ENCODE data around the gene ETF1.

The ETF1 gene

DNA sequence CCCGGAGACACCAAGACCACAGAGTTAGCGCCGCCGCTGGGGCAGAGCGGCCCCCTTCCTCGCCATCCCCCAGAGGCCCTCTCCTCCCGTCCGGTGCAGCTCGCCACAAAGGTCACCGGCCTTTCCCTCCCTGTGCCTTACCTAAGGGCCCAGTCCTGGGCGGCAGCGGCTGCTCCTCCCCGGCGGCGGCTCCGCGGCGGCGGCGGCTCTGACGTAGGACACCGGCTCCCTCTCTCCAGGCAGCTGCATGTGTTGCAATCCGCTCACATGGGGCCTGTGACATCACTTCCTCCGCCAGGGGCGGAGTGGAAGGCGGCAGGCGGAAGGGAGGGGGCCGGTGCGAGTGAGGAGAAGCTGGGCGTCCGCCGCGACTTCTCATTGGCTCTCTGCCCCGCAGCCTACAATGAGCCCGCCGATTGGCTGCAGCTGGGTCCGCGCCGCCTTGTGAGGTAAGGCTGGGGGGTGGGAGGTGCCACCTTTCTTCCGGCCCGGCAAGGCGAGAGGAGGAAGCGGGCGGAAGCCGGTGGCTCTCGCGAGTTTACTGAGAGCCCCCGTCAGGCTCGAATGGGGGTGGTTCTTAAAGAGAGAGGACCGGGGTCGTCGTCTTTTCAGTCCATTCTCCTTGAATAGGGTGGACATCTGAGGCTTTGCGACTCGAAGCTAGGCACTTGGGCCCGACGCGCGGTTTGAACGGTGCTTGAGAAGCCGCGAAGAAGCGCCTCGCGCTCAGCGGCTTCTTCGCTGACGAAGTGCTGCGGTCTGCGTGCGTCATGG lies at the start of gene ETF1:
TSS of gene ETF1 (minus strand) at position 281 of the 774 bp plus-strand sequence. CDS start 318 bp downstream, outside the sequence.
- H3K4me3 ChIP-seq (ENCODE audit: low read depth, low read length), result peak within 1 kb of the TSS; percentile 93
- peaks cover 48% of the 10 kb centered on the region for H3K4me1 ChIP-seq (ENCODE audit: control insufficient read depth, insufficient read depth, low read length, unreplicated experiment)
- peak within 1 kb of the TSS; percentile 96 for H3K27ac ChIP-seq (ENCODE audit: low read depth, low read length)
- H3K36me3 ChIP-seq (ENCODE audit: insufficient read depth, low read length), result peaks cover 23% of the 10 kb centered on the region
- peaks cover 90% of the 10 kb centered on the region for H3K79me2 ChIP-seq (ENCODE audit: control insufficient read depth, insufficient read depth, low read length, unreplicated experiment)
- no peaks in the 10 kb centered on the region for H3K27me3 ChIP-seq (ENCODE audit: insufficient read depth, low read length)
- peak within 1 kb of the TSS; percentile 51 for H2AFZ ChIP-seq (ENCODE audit: low read length, unreplicated experiment)

DNA sequence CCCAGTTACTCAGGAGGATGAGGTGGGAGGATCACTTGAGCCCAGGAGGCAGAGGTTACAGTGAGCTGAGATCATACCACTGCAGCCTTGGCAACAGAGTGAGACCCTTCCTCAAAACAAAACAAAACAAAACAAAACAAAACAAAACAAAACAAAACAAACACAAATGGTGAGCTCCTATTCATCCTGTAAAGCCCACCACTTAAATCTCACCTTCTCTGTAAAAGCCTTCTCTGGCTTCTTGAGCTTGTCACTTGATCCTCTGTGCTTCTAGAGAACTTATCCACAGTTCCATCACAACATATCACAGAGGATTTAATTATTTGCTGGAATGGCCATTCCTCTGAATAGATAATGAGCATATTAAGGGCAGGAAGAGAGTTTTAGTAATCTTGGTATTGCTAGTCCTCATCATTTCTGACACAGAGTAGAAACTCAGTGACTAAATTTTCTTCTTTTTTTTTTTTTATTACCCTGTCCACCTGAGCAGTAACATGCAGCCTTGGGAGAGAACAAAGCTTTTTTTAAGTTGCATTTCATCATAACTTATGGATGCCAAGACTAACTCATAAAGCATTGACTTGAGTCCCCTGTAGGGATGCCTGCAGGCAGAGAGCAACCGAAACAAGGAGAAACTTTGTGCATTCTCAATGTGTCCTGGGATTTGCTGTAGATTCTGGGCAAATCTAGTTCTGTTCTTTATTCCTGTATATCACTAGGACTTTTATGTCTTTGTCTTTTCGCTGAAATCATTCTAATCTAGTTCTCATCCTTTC lies 45.2 kb upstream of the ETF1 start:
- Histone ChIP-seq H3K27me3 (ENCODE audit: insufficient read depth, low read length) (0 out of 2 replicates have a peak, but pooled peaks cover 6% of the 10 kb centered on the region), H2AFZ (ENCODE audit: low read length, unreplicated experiment) (no peak overlapping the region)

DNA sequence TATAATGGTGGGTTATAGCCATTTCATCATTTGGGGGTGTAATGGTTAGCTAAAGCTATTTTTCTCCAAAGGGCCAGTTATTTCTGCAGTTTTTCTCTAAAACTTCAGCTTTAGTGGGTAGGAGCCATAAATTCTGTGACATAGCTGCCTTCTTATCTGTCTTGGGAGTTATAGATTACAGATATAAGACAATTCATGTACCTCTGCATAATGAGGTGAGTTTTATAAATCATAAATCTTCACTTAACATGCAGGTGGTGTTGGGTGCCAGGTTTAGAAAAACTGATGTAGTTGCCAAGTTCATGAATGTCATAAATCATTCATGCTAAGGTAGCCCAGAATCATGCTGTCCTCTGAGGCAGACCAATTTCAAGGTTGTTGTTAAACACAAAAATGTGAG lies 42.1 kb upstream of the ETF1 start:
- 0 out of 2 replicates have a peak, but pooled peaks cover 6% of the 10 kb centered on the region for H3K27me3 ChIP-seq (ENCODE audit: insufficient read depth, low read length)
- H3K4me1 ChIP-seq (ENCODE audit: control insufficient read depth, insufficient read depth, low read length, unreplicated experiment), result no peaks in the 10 kb centered on the region
- H3K36me3 ChIP-seq (ENCODE audit: insufficient read depth, low read length), result no peaks in the 10 kb centered on the region
- H2AFZ ChIP-seq (ENCODE audit: low read length, unreplicated experiment), result no peak overlapping the region
- H3K79me2 ChIP-seq (ENCODE audit: control insufficient read depth, insufficient read depth, low read length, unreplicated experiment), result no peaks in the 10 kb centered on the region
- H3K27ac ChIP-seq (ENCODE audit: low read depth, low read length), result no peak overlapping the region
- H3K4me3 ChIP-seq (ENCODE audit: low read depth, low read length), result no peak overlapping the region

More for the DNA sequence above, 45.2 kb upstream of the ETF1 start:
- no peaks in the 10 kb centered on the region for H3K36me3 ChIP-seq (ENCODE audit: insufficient read depth, low read length)
- no peak overlapping the region for H3K4me3 ChIP-seq (ENCODE audit: low read depth, low read length)
- no peak overlapping the region for H3K27ac ChIP-seq (ENCODE audit: low read depth, low read length)
- H3K4me1 ChIP-seq (ENCODE audit: control insufficient read depth, insufficient read depth, low read length, unreplicated experiment), result no peaks in the 10 kb centered on the region
- no peaks in the 10 kb centered on the region for H3K79me2 ChIP-seq (ENCODE audit: control insufficient read depth, insufficient read depth, low read length, unreplicated experiment)

DNA sequence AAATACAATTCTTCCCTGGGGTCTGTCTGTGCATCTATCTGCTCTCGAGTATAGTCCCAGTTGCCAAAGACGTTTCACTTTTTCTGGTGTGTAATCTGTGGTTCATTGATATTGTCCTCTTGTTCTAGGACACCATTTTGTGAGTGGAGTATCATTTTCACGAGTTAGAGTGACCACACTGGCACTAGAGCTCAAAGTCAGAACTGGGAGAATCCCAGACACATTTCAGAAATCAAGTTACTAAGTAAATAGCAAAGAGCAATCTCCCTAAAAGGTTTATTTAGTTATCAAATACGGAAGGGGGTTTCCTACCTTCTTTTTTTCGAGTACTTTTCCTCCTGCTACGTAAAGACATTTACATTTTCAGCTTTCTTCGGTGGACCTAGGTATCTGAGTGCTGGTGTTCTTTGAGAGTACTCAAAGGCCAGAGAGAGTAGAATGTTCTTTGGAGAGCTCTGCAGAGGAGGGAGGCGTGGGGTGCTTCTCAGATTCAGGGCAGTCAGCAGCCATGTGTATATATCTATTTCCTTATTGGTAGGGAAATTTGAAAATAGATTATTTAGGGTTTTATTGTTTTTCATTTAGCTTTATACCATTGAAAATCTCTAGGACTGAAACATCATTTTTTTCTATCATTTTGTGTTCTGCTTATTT lies 41.1 kb upstream of the ETF1 start:
- H3K36me3 ChIP-seq (ENCODE audit: insufficient read depth, low read length), result no peaks in the 10 kb centered on the region
- H3K79me2 ChIP-seq (ENCODE audit: control insufficient read depth, insufficient read depth, low read length, unreplicated experiment), result no peaks in the 10 kb centered on the region
- 0 out of 2 replicates have a peak, but pooled peaks cover 6% of the 10 kb centered on the region for H3K27me3 ChIP-seq (ENCODE audit: insufficient read depth, low read length)
- no peak overlapping the region for H3K27ac ChIP-seq (ENCODE audit: low read depth, low read length)
- no peak overlapping the region for H3K4me3 ChIP-seq (ENCODE audit: low read depth, low read length)
- H3K4me1 ChIP-seq (ENCODE audit: control insufficient read depth, insufficient read depth, low read length, unreplicated experiment), result no peaks in the 10 kb centered on the region
- no peak overlapping the region for H2AFZ ChIP-seq (ENCODE audit: low read length, unreplicated experiment)

DNA sequence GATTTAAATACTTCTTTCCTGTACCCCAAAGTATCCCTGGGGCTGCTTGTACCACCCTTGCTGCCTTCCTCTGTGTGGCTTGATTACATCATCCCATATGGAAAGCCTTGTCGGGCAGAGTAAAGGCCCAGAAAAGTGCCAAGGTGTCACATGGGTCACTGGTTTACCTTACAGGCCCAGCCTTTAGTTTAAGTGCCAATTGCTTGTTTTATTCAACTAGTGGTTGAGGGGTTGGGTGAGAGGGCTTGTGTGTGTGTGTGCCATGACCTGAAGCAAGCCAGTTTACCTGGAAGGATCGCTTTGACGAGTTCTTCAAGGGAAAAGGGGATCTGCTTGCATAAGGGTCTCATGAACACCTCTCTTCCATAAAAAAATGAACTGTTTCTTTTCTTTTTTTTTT lies 39.9 kb upstream of the ETF1 start:
- no peak overlapping the region for H3K27ac ChIP-seq (ENCODE audit: low read depth, low read length)
- no peaks in the 10 kb centered on the region for H3K79me2 ChIP-seq (ENCODE audit: control insufficient read depth, insufficient read depth, low read length, unreplicated experiment)
- no peaks in the 10 kb centered on the region for H3K4me1 ChIP-seq (ENCODE audit: control insufficient read depth, insufficient read depth, low read length, unreplicated experiment)
- 0 out of 2 replicates have a peak, but pooled peaks cover 6% of the 10 kb centered on the region for H3K27me3 ChIP-seq (ENCODE audit: insufficient read depth, low read length)
- H3K36me3 ChIP-seq (ENCODE audit: insufficient read depth, low read length), result no peaks in the 10 kb centered on the region
- H3K4me3 ChIP-seq (ENCODE audit: low read depth, low read length), result no peak overlapping the region
- H2AFZ ChIP-seq (ENCODE audit: low read length, unreplicated experiment), result no peak overlapping the region

DNA sequence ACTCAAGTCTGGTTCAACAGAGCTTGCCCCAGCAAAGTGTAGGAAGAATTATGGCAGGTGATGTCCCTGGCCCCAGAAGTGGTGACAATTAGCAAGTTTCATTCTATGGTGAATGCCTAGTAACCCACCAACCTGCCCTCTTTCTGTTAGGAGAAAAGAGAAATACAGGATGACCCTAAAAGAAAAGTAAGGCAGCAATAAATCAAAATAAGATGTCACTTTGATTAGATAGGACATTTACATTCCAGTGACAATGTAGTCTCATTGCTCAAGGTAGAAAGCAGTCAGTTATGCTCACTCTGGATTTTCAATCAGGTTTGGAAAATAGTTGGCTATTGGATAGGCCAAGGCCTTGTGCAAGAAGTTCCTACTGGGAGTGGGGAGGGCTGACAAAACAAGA lies 37.7 kb upstream of the ETF1 start:
- Histone ChIP-seq H3K4me3 (ENCODE audit: low read depth, low read length) (no peak overlapping the region), H3K27me3 (ENCODE audit: insufficient read depth, low read length) (0 out of 2 replicates have a peak, but pooled peaks cover 6% of the 10 kb centered on the region), H2AFZ (ENCODE audit: low read length, unreplicated experiment) (no peak overlapping the region), H3K4me1 (ENCODE audit: control insufficient read depth, insufficient read depth, low read length, unreplicated experiment) (peaks cover 5% of the 10 kb centered on the region), H3K27ac (ENCODE audit: low read depth, low read length) (no peak overlapping the region), H3K36me3 (ENCODE audit: insufficient read depth, low read length) (no peaks in the 10 kb centered on the region), H3K79me2 (ENCODE audit: control insufficient read depth, insufficient read depth, low read length, unreplicated experiment) (no peaks in the 10 kb centered on the region)

DNA sequence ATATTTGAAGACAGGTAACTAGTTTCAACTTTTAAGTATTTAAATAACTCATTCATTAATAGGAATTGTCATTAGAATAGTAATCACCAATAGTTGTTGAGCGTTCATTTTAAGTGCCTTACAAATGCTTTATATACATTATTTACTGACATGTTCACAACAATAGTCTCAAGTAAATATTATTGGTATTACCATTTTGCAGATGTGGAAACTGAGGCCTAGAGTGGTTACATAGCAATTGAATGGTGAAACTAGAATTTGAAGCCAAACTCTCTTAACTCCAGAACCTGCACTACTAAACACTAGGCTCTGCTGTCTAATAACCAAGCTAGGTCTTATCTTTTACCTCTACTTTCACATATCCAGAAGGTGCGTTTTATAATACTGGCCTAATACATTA lies 37.0 kb upstream of the ETF1 start:
- Histone ChIP-seq H3K79me2 (ENCODE audit: control insufficient read depth, insufficient read depth, low read length, unreplicated experiment) (peaks cover 2% of the 10 kb centered on the region), H2AFZ (ENCODE audit: low read length, unreplicated experiment) (no peak overlapping the region), H3K27me3 (ENCODE audit: insufficient read depth, low read length) (0 out of 2 replicates have a peak, but pooled peaks cover 3% of the 10 kb centered on the region), H3K4me3 (ENCODE audit: low read depth, low read length) (no peak overlapping the region), H3K36me3 (ENCODE audit: insufficient read depth, low read length) (no peaks in the 10 kb centered on the region), H3K4me1 (ENCODE audit: control insufficient read depth, insufficient read depth, low read length, unreplicated experiment) (peaks cover 5% of the 10 kb centered on the region), H3K27ac (ENCODE audit: low read depth, low read length) (no peak overlapping the region)

DNA sequence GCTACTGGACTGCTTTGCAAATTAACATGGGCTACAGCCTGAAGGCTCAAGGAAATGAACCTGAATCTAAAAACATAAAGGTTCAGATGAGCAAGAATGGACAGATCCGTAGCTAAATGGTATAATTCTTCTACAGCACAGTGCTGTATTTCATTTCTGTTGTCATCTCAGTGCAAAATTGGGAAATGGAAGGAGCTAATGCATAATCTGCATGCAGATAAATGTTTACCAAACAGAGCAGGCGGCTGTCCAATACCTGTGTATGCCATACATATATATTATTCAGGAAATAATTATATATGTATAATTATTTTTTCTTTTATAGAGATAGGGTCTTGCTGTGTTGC lies 36.5 kb upstream of the ETF1 start:
- Histone ChIP-seq H3K4me3 (ENCODE audit: low read depth, low read length) (no peak overlapping the region), H2AFZ (ENCODE audit: low read length, unreplicated experiment) (no peak overlapping the region)

DNA sequence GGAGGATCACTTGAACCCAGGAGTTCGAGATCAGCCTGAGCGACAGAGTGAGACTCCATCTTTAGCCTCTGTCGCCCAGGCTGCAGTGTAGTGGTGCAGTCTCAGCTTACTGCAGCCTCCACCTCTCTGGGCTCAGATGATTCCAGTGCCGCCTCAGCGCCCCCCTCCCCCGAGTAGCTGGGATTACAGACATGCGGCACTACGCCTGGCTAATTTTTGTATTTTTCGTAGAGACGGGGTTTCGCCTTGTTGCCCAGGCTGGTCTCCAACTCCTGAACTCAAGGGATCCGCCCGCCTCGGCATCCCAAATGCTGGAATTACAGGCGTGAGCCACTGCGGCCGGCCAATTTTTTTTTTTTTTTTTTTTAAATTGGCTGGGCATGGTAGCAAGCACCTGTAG lies 34.4 kb upstream of the ETF1 start:
- Histone ChIP-seq H3K36me3 (ENCODE audit: insufficient read depth, low read length) (peaks cover 3% of the 10 kb centered on the region), H3K27ac (ENCODE audit: low read depth, low read length) (no peak overlapping the region), H3K4me3 (ENCODE audit: low read depth, low read length) (no peak overlapping the region), H3K27me3 (ENCODE audit: insufficient read depth, low read length) (no peaks in the 10 kb centered on the region), H3K4me1 (ENCODE audit: control insufficient read depth, insufficient read depth, low read length, unreplicated experiment) (peaks cover 7% of the 10 kb centered on the region), H3K79me2 (ENCODE audit: control insufficient read depth, insufficient read depth, low read length, unreplicated experiment) (peaks cover 28% of the 10 kb centered on the region), H2AFZ (ENCODE audit: low read length, unreplicated experiment) (no peak overlapping the region)

More for the DNA sequence above, 36.5 kb upstream of the ETF1 start:
- Histone ChIP-seq H3K4me1 (ENCODE audit: control insufficient read depth, insufficient read depth, low read length, unreplicated experiment) (peaks cover 5% of the 10 kb centered on the region), H3K36me3 (ENCODE audit: insufficient read depth, low read length) (no peaks in the 10 kb centered on the region), H3K27me3 (ENCODE audit: insufficient read depth, low read length) (no peaks in the 10 kb centered on the region), H3K27ac (ENCODE audit: low read depth, low read length) (no peak overlapping the region), H3K79me2 (ENCODE audit: control insufficient read depth, insufficient read depth, low read length, unreplicated experiment) (peaks cover 7% of the 10 kb centered on the region)

DNA sequence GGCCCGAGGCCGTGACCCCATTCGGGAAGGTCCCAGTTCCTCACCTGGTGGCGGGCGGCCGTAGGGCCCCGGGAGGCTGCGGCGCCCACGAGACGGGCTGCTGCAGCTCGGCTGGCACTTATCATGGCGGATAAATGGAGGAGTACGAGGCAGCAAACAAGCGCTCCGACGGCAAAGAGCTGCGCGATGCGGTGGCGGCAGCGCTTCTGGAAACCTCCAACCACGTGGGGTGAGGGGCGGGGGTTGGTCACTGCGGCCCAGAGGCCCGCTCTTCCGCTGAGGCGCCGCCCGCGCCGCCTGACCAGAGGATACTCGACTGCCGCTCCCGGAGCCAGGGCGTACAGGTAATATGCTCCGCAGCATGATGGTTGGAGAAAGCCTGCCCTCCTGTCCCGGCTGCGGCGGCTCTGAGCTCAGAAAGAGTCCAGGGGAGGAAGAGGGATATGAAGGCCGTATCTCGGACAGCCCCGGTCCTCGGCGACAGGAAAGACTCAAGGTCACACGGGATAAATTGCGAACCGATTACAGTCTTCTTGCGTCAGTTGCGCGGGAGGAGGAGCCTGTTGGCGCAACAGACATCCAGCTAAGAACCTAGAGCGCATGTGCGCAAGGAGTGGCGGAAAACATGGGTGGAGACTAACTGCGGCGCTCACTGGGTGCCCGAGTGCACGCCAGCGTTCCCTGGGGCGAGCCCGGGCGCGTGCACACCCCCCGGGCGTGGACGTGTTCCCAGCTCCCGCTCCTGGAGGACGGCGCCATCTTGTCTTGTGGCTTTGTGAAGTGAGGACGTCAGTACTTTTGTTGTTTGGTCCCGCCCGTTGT lies 32.4 kb upstream of the ETF1 start, which contains the start of gene HSPA9:
TSS of gene HSPA9 (minus strand) at position 208 of the 822 bp plus-strand sequence. CDS start at position 125, 83 bp downstream.
- Histone ChIP-seq H2AFZ (ENCODE audit: low read length, unreplicated experiment) (peak within 1 kb of the TSS; percentile 99), H3K27ac (ENCODE audit: low read depth, low read length) (peak within 1 kb of the TSS; percentile 97), H3K27me3 (ENCODE audit: insufficient read depth, low read length) (no peaks in the 10 kb centered on the region), H3K4me3 (ENCODE audit: low read depth, low read length) (peak within 1 kb of the TSS; percentile 94), H3K36me3 (ENCODE audit: insufficient read depth, low read length) (peaks cover 17% of the 10 kb centered on the region), H3K79me2 (ENCODE audit: control insufficient read depth, insufficient read depth, low read length, unreplicated experiment) (peaks cover 44% of the 10 kb centered on the region), H3K4me1 (ENCODE audit: control insufficient read depth, insufficient read depth, low read length, unreplicated experiment) (peaks cover 11% of the 10 kb centered on the region)

All from ACC112 (cell line).